ENCODE data around the gene UCN2.
"Not testable (repeated sequence)": the region's sequence is repeated elsewhere in the genome, so short reads cannot be mapped to it uniquely, and the experiment has no call there.

UCN2 gene

GRCh38 chr3:48555231-48555948 lies 8.2 kb downstream of the UCN2 start:
- Histone ChIP-seq H3K9me3 (no peaks in the 10 kb centered on the region), H3K4me3 (ENCODE audit: low read depth in 1 of 2, low read length in 1 of 2) (peak overlapping the region; percentile 67 to 94), H3K4me1 (ENCODE audit: control insufficient read depth in 1 of 2, insufficient read depth in 1 of 2, low read depth in 1 of 2, low read length in 1 of 2) (peaks cover 88 to 92% of the 10 kb centered on the region in 2 experiments), H3K27ac (peak overlapping the region; percentile 92), H3K27me3 (no peaks in the 10 kb centered on the region), H3K36me3 (peaks cover 12% of the 10 kb centered on the region)
- no peak for TF ChIP-seq CTCF (IDR thresholded peaks at IDR 0.05)

GRCh38 chr3:48553886-48554845 lies 9.4 kb downstream of the UCN2 start:
- Histone ChIP-seq H3K4me3 (ENCODE audit: low read depth in 1 of 2, low read length in 1 of 2) (peak overlapping the region; percentile 67 to 94), H3K36me3 (peaks cover 23% of the 10 kb centered on the region), H3K27ac (peak overlapping the region; percentile 92), H3K4me1 (ENCODE audit: control insufficient read depth in 1 of 2, insufficient read depth in 1 of 2, low read depth in 1 of 2, low read length in 1 of 2) (peaks cover 88 to 92% of the 10 kb centered on the region in 2 experiments), H3K9me3 (no peaks in the 10 kb centered on the region), H3K27me3 (no peaks in the 10 kb centered on the region)
- TF ChIP-seq CTCF (IDR thresholded peaks at IDR 0.05): no peak

- Histone ChIP-seq H3K9me3 (no peaks in the 10 kb centered on the region), H3K36me3 (peaks cover 31% of the 10 kb centered on the region), H3K4me3 (ENCODE audit: low read depth in 1 of 2, low read length in 1 of 2) (peak overlapping the region; percentile 67 to 94), H3K27ac (peak overlapping the region; percentile 92), H3K27me3 (no peaks in the 10 kb centered on the region), H3K4me1 (ENCODE audit: control insufficient read depth in 1 of 2, insufficient read depth in 1 of 2, low read depth in 1 of 2, low read length in 1 of 2) (peaks cover 88 to 91% of the 10 kb centered on the region in 2 experiments)
- no peak for TF ChIP-seq CTCF (IDR thresholded peaks at IDR 0.05)
Observed at GRCh38 chr3:48553361-48553760, 10.2 kb downstream of the UCN2 start.

DNA sequence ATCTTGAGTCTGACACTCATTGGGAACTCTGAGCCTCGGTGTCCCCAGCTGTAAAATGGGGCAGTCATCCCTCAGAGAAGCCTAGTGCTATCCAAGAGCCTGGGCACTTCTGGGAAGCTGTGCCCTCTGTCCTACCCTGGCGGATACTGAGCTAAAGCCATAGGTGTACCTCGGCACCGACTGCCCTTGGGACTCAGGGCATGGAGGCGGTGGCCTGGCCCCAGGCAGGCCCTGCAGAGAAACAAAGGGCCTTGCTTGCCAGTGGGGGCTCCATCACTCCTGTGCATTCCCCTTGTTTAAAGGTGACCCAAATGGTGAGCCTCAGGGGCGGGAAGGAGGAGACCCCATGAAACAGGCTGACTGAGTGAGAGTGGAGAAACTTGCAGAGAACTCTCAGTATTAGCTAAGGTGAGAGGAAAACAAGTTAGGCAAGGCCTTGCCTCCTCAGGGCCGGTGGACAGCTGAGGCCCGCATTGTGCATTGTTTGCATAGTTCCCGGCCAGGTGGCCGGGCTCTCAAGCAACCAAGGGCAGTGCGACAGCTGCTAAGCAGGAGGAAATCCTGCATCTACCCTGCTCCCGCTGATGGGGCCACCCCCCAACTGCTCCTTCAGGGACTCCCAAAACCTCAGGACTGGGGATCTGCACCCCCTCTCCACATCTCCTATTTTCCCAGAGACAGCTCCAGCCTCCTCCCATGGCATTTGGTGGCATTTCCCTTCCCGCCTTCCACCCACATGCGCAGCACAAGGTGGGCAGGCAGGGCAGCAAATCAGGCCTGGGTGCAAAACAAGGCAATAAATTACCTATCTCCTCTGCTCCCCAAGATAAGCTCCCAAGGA lies 11.2 kb downstream of the UCN2 start:
- no peaks in the 10 kb centered on the region for H3K27me3 ChIP-seq
- H3K9me3 ChIP-seq: no peaks in the 10 kb centered on the region
- H3K4me3 ChIP-seq (ENCODE audit: low read depth in 1 of 2, low read length in 1 of 2): peak overlapping the region; percentile 67 to 94
- peak overlapping the region; percentile 92 for H3K27ac ChIP-seq
- peaks cover 41% of the 10 kb centered on the region for H3K36me3 ChIP-seq
- H3K4me1 ChIP-seq (ENCODE audit: control insufficient read depth in 1 of 2, insufficient read depth in 1 of 2, low read depth in 1 of 2, low read length in 1 of 2): peaks cover 77 to 81% of the 10 kb centered on the region in 2 experiments
- TF ChIP-seq CTCF (IDR thresholded peaks at IDR 0.05): no peak

GRCh38 chr3:48551651-48552050 lies 11.9 kb downstream of the UCN2 start:
- Histone ChIP-seq H3K27ac (peak overlapping the region; percentile 92), H3K4me1 (ENCODE audit: control insufficient read depth in 1 of 2, insufficient read depth in 1 of 2, low read depth in 1 of 2, low read length in 1 of 2) (peaks cover 74 to 77% of the 10 kb centered on the region in 2 experiments), H3K36me3 (peaks cover 48% of the 10 kb centered on the region)
- H3K9me3 ChIP-seq; H3K4me3 ChIP-seq (ENCODE audit: low read depth in 1 of 2, low read length in 1 of 2); H3K27me3 ChIP-seq: not testable (repeated sequence)

Data from neutrophil (primary cell).